BLaER1 treated with 17β-estradiol and CSF1 and Interleukin-3, amounts not matched to agents 10 nM and 100 nM (cell line): ENCODE data around the gene SNX10.
A peak's percentile ranks its signal among the peaks of the same experiment; 100 is the strongest.

Experiments used
- H3K27ac ChIP-seq, 11 experiments: shearing (Covaris generic); formaldehyde crosslinking; 2 replicates each; pipeline ENCODE4 v1.8.1; 2022
- H3K27me3 ChIP-seq, 11 experiments: shearing (Covaris generic); formaldehyde crosslinking; 2 replicates each; pipeline ENCODE4 v1.8.1; 2022
- H3K36me3 ChIP-seq, 11 experiments: shearing (Covaris generic); formaldehyde crosslinking; 2 replicates each; pipeline ENCODE4 v1.8.1; 2022
- H3K4me1 ChIP-seq, 10 experiments: shearing (Covaris generic); formaldehyde crosslinking; 2 replicates each; pipeline ENCODE4 v1.8.1; 2022
- H3K4me2 ChIP-seq, 11 experiments: shearing (Covaris generic); formaldehyde crosslinking; 2 replicates each; pipeline ENCODE4 v1.8.1; 2022
- H3K4me3 ChIP-seq, 10 experiments: shearing (Covaris generic); formaldehyde crosslinking; 2 replicates each; pipeline ENCODE4 v1.8.1; 2022
- H3K9ac ChIP-seq, 11 experiments: shearing (Covaris generic); formaldehyde crosslinking; 2 replicates each; pipeline ENCODE4 v1.8.1; 2022
- H3K9me3 ChIP-seq, 11 experiments: shearing (Covaris generic); formaldehyde crosslinking; replicated peaks in 1 of 11; 2 replicates each; pipeline ENCODE4 v1.8.1; 2022
- H4K20me1 ChIP-seq, 11 experiments: shearing (Covaris generic); formaldehyde crosslinking; 2 replicates each; pipeline ENCODE4 v1.8.1; 2022
- Cebpa-rat ChIP-seq, 11 experiments: shearing (Covaris generic); IDR thresholded peaks; 2 replicates each; pipeline ENCODE4 v1.8.1; 2022

SNX10 gene

DNA sequence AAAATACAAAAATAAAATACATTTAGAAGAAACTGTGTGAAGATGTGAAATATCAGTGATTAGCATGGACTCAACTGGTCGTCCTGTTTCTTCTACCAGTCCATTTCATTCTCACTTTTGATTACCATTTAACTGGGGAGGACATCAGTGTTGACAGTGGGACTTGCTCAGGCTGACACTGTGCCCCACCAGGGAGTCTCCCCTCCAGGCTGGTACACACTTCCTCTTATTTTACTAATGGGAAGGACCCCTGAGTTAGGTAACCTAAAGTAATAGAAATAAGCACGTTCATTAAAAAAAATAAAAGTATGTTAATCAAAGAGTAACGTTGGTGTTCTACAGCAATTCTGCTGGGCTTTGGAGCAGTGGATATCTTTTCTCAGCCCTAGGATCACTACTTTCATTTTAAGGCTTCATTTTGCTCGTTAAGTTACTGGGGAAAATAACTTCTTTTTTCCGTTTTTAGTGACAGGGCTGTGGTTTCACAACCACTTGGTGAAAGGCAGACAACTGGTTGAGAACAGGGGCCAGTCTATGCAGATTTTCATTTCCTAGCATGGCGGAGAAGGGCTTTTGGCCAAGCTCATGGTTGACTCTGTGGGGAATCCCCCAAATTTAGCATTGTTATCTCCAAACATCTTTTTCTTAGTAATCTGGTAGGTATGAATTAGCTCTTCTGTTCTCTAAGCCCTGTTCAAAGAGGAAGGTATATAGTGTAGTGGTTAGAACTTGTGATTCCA lies 2.1 kb downstream of the SNX10 start:
- Histone ChIP-seq H3K4me2 (peak overlapping the region; percentile 87 to 99 (median 98)), H3K9me3 (no peaks in the 10 kb centered on the region), H3K4me1 (peaks cover 32 to 43% (median 39%) of the 10 kb centered on the region in 10 experiments), H4K20me1 (no peaks in the 10 kb centered on the region), H3K4me3 (peak overlapping the region in 5 of 10 experiments; percentile 26 to 82 (median 74); a peak in 10 of 20 replicates), H3K9ac (peak overlapping the region in 7 of 11 experiments; percentile 24 to 82 (median 49); a peak in 8 of 22 replicates), H3K36me3 (no peaks in the 10 kb centered on the region), H3K27ac (peak overlapping the region in 9 of 11 experiments; percentile 6 to 71 (median 53); a peak in 15 of 22 replicates), H3K27me3 (peaks cover 0 to 15% (median 10%) of the 10 kb centered on the region in 11 experiments; a peak in 7 of 22 replicates)
- TF ChIP-seq Cebpa-rat (IDR thresholded peaks at IDR 0.05): no peak

DNA sequence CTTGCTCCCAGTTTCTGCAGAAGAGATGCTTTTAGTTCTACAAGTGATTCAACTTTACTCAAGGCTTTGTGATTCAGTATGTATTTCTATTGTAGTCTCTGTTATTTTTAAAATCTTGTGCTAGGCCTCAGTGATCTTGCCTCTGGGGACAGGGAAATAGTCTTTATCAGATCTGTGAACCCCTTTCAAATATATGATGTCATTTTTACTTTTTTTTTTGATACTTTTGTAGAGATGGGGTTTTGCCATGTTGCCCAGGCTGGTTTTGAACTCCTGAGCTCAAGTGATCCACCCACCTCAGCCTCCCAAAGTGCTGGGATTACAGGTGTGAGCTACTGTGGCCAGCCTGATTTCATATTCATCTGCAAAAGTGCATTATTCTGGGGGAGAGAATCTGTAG lies 3.4 kb downstream of the SNX10 start:
- no peak for TF ChIP-seq Cebpa-rat (IDR thresholded peaks at IDR 0.05)
- peak overlapping the region in 10 of 11 experiments; percentile 87 to 99 (median 98); a peak in 20 of 22 replicates for H3K4me2 ChIP-seq
- no peak overlapping the region for H3K9ac ChIP-seq
- H3K27me3 ChIP-seq: peaks cover 0 to 15% (median 10%) of the 10 kb centered on the region in 11 experiments; a peak in 7 of 22 replicates
- H4K20me1 ChIP-seq: no peaks in the 10 kb centered on the region
- H3K9me3 ChIP-seq: no peaks in the 10 kb centered on the region
- peaks cover 32 to 43% (median 39%) of the 10 kb centered on the region in 10 experiments for H3K4me1 ChIP-seq
- H3K4me3 ChIP-seq: no peak overlapping the region
- H3K36me3 ChIP-seq: no peaks in the 10 kb centered on the region
- H3K27ac ChIP-seq: peak overlapping the region in 3 of 11 experiments; percentile 68 to 71 (median 70); a peak in 3 of 22 replicates

DNA sequence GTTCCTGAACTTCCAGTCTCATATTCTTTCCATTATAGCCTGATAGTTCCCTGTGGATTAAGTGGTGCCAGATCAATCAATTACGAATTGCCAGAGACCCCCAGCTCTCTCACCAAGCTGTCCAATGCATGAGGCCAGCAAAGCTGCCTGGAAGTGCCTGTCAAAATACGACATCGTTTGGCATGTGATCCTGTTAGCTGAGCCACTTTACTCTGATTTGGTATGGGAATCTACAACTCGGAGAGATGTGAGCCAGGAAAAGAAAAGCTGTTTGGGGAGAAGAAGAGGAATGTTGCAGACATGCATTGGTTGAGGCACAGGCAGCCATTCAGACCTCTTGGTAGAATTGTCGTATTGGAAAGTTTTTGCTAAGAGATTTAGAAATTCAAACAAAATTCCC lies 3.9 kb downstream of the SNX10 start:
- no peak overlapping the region; a peak in 1 of 22 replicates for H3K4me2 ChIP-seq
- no peak overlapping the region for H3K9ac ChIP-seq
- H4K20me1 ChIP-seq: no peaks in the 10 kb centered on the region
- H3K9me3 ChIP-seq: no peaks in the 10 kb centered on the region
- H3K27me3 ChIP-seq: peaks cover 0 to 15% (median 10%) of the 10 kb centered on the region in 11 experiments; a peak in 7 of 22 replicates
- H3K4me1 ChIP-seq: peaks cover 32 to 43% (median 39%) of the 10 kb centered on the region in 10 experiments
- H3K27ac ChIP-seq: no peak overlapping the region
- no peak overlapping the region for H3K4me3 ChIP-seq
- H3K36me3 ChIP-seq: no peaks in the 10 kb centered on the region
- no peak for TF ChIP-seq Cebpa-rat (IDR thresholded peaks at IDR 0.05)

DNA sequence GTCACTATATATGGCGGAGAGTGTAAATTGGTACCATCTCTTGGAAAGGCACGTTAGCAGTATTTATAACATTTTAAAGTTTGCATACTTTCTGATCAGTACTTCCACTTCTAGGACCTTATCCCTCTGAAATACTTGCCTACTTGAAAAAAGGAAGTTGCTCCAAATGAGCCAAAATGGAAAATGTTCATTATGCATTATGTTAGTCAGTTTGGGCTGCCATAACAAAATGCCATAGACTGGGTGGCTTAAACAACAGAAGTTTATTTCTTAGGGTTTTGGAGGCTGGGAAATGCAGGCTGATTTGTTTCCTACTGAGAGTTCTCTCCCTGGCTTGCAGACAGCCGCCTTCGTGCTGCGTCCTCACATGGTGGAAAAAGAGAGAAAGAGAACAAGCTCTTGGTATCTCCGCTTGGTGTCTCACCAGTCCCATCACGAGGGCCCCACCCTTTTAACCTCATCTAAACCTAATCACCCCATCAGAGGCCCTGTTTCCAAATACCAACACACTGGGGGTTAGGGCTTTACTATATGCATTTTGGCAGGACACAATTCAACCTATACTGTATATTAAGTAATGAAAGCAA lies 6.9 kb downstream of the SNX10 start:
- Histone ChIP-seq H3K4me1 (peaks cover 15 to 39% (median 16%) of the 10 kb centered on the region in 10 experiments), H3K4me3 (no peak overlapping the region), H3K4me2 (peak overlapping the region in 3 of 11 experiments; percentile 4 to 55 (median 44); a peak in 5 of 22 replicates), H3K27ac (no peak overlapping the region), H3K9ac (no peak overlapping the region), H3K27me3 (no peaks in the 10 kb centered on the region), H3K36me3 (no peaks in the 10 kb centered on the region), H4K20me1 (no peaks in the 10 kb centered on the region), H3K9me3 (no peaks in the 10 kb centered on the region)
- no peak for TF ChIP-seq Cebpa-rat (IDR thresholded peaks at IDR 0.05)

DNA sequence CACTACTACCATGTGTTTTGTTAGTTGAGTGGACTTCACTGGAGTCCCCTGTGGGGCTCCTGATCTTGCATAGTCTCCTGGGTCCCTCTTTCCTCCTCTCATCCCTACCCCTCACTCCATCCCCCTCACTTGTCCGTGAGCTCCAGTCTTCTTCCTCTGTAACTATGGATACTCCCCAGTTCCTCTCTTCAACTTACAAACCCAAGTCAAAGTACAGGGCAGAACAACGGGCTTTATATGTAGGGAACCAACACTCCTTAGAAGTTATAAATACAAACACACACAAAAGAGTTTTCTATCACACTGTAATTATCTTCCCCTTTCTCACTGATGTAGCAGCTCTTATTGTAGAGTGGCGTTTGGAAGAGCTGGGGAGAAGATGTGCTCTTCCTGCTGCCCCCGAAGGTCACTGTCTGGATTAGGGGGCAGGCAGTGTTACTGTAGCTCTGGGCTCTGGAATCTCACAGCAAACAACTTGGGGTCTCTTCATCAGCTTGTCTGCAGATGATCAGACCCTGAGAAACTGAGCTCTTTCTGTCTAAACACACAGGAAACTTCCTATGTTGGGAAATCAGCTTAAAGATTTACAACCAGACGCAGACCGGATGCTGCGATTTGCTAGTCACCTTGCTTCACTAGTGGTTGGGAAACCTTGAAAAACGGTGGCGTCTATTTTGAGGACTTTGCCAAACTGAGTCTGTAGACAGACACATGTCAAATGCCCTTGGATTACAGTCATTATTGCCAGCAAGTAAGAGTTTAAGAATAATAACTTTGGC lies 13.6 kb downstream of the SNX10 start:
- no peaks in the 10 kb centered on the region for H4K20me1 ChIP-seq
- peak overlapping the region in 10 of 11 experiments; percentile 13 to 84 (median 56); a peak in 18 of 22 replicates for H3K4me2 ChIP-seq
- peak overlapping the region; percentile 10 to 87 (median 69); a peak in 21 of 22 replicates for H3K27ac ChIP-seq
- peak overlapping the region; percentile 4 to 73 (median 51); a peak in 16 of 22 replicates for H3K9ac ChIP-seq
- peaks cover 0 to 68% (median 33%) of the 10 kb centered on the region in 10 experiments; a peak in 15 of 20 replicates for H3K4me1 ChIP-seq
- H3K27me3 ChIP-seq: no peaks in the 10 kb centered on the region
- H3K4me3 ChIP-seq: no peak overlapping the region
- peak in 10 of 11 experiments; percentile 34 to 90 (median 70); a peak in 16 of 22 replicates for TF ChIP-seq Cebpa-rat (IDR thresholded peaks at IDR 0.05)
- H3K36me3 ChIP-seq: no peaks in the 10 kb centered on the region
- no peaks in the 10 kb centered on the region for H3K9me3 ChIP-seq

DNA sequence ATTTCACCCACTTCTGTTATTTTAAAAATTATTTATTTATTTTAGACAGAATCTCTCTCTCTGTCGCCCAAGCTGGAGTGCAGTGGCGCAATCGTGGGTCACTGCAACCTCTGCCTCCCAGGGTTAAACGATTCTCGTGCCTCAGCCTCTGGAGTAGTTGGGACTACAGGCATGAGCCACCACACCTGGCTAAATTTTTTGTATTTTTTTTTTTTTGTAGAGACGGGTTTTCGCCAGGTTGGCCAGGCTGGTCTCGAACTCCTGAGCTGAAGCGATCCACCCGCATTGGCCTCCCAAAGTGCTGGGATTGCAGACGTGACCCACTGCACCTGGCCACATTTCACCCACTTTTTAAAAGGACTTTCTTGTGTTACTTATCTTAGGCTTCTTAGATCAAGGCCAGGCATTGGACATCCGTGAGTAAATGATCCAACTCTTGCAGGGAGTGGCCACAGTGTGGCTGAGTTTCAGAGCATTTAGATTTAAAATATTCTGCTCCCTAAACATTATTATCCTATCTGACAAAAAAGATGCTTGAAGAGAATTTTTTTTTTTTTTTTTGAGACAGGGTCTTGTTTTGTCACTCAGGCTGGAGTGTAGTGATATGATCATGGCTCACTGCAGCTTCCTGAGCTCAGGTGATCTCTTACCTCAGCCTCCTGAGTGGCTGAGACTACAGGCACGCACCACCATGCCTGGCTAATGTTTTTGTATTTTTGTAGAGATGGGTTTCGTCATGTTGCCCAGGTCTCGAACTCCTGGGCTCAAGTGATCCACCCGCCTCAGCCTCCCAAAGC lies 14.4 kb downstream of the SNX10 start:
- Histone ChIP-seq H3K9me3 (no peaks in the 10 kb centered on the region), H4K20me1 (no peaks in the 10 kb centered on the region), H3K27me3 (no peaks in the 10 kb centered on the region), H3K27ac (peak overlapping the region in 10 of 11 experiments; percentile 54 to 87 (median 69); a peak in 20 of 22 replicates), H3K4me2 (peak overlapping the region in 9 of 11 experiments; percentile 13 to 84 (median 62); a peak in 18 of 22 replicates), H3K4me1 (peaks cover 0 to 71% (median 33%) of the 10 kb centered on the region in 10 experiments; a peak in 15 of 20 replicates), H3K4me3 (no peak overlapping the region), H3K9ac (peak overlapping the region in 8 of 11 experiments; percentile 10 to 73 (median 58); a peak in 12 of 22 replicates), H3K36me3 (no peaks in the 10 kb centered on the region)
- TF ChIP-seq Cebpa-rat (IDR thresholded peaks at IDR 0.05): peak in 4 of 11 experiments; percentile 1 to 9 (median 6); a peak in 1 of 22 replicates

DNA sequence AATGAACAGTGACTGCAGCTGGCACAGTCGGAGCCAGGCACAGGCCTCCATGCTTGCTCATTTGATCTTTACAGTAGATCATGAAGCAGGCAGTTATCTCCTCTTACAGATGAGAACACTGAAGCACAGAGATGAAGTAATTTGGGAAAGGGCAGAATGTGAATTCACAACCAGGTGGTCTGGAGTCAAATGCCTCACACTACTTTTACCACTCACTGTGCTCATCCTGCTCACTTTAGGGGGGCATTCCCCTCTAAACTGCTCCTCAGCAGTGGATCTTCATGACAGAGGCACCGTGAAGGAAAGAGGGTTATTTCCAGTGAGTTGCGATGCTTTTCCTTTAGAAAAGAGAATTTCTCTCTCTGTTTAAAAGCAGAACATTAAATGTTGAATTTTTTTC lies 15.1 kb downstream of the SNX10 start:
- Histone ChIP-seq H3K4me3 (no peak overlapping the region), H3K9ac (peak overlapping the region in 5 of 11 experiments; percentile 11 to 73 (median 42); a peak in 4 of 22 replicates), H3K36me3 (no peaks in the 10 kb centered on the region), H3K4me1 (peaks cover 0 to 78% (median 37%) of the 10 kb centered on the region in 10 experiments; a peak in 15 of 20 replicates), H3K9me3 (no peaks in the 10 kb centered on the region), H4K20me1 (no peaks in the 10 kb centered on the region), H3K4me2 (peak overlapping the region in 7 of 11 experiments; percentile 7 to 84 (median 62); a peak in 10 of 22 replicates), H3K27ac (peak overlapping the region in 9 of 11 experiments; percentile 48 to 87 (median 69); a peak in 15 of 22 replicates), H3K27me3 (no peaks in the 10 kb centered on the region)
- no peak for TF ChIP-seq Cebpa-rat (IDR thresholded peaks at IDR 0.05)
